ENCODE data around the gene DAND5. TPM values are rescaled to one million over a fixed set of nuclear protein-coding genes. Genes with fewer than 3 reads are reported as not detected.

The DAND5 gene
- total and polyA plus RNA-seq, 9 of the 15 experiments (the other 6 are each of a cell fraction or from before 2014, with no cell fraction given) = 0.22 to 0.83 (median 0.60) TPM

- TF ChIP-seq ZNF639 (CRISPR knock-in tag; conservative IDR thresholded peaks at IDR 0.05 in 1 of 2, IDR thresholded peaks at IDR 0.05 in 1 of 2) = no peak
- no peak for TF ChIP-seq NUFIP1 (IDR thresholded peaks at IDR 0.05; ENCODE audit: partially characterized antibody)
- no peak for TF ChIP-seq CBX2 (IDR thresholded peaks at IDR 0.05; ENCODE audit: insufficient read depth, low read length, poor library complexity, severe bottlenecking)
- TF ChIP-seq RBFOX2 (IDR thresholded peaks at IDR 0.05; ENCODE audit: low read depth, low read length) = peak; percentile 86
- TF ChIP-seq SP1 (CRISPR knock-in tag; IDR thresholded peaks at IDR 0.05) = no peak
- TF ChIP-seq KAT7 (CRISPR knock-in tag; IDR thresholded peaks at IDR 0.05; ENCODE audit: borderline replicate concordance) = no peak; the same call in 1 of the 2 replicates
- TF ChIP-seq NR2C2 (CRISPR knock-in tag; IDR thresholded peaks at IDR 0.05) = no peak
- peak; percentile 97; the same call in 1 of the 2 replicates for TF ChIP-seq NR2C2 (tag; IDR thresholded peaks at IDR 0.05)
- no peak for TF ChIP-seq POLR2H (tag; IDR thresholded peaks at IDR 0.05; ENCODE audit: low read depth)
- TF ChIP-seq E2F6 (IDR thresholded peaks at IDR 0.05; ENCODE audit: borderline replicate concordance in 1 of 2, extremely low read depth in 1 of 2, insufficient read depth in 1 of 2, insufficient read length in 1 of 2, low read depth in 1 of 2, low read length in 1 of 2, poor library complexity in 1 of 2, severe bottlenecking in 1 of 2) = no peak
- peak; percentile 80; the same call in 1 of the 2 replicates for TF ChIP-seq ZNF3 (CRISPR knock-in tag; IDR thresholded peaks at IDR 0.05)
- TF ChIP-seq USF1 (CRISPR knock-in tag; IDR thresholded peaks at IDR 0.05) = no peak
- TF ChIP-seq MEF2D (tag; conservative IDR thresholded peaks at IDR 0.05; ENCODE audit: low read depth) = 0 out of 2 replicates have a peak, but pooled peaks have one; percentile 29
- no peak for TF ChIP-seq ZNF507 (tag; conservative IDR thresholded peaks at IDR 0.05)
These were observed 23.2 kb upstream of the DAND5 start (continued) for GRCh38 chr19:12946092-12946721.

Data from K562 (cell line).